Kidney (tissue), 14 donors: ENCODE data around the gene DNAH2. TPM values are rescaled to one million over a fixed set of nuclear protein-coding genes. Genes with fewer than 3 reads are reported as not detected.
A peak's percentile ranks its signal among the peaks of the same experiment; 100 is the strongest.

Experiments
- DNase-seq, 5 donors: peaks; one replicate each; pipeline ENCODE4 v3.0.0-alpha.2; 2013 to 2020
- FAIRE-seq: peaks from 2 replicates; lab custom pipeline; 2012; peaks lifted over from hg19 to GRCh38; lab: Jason Lieb, UNC
- H3K27ac ChIP-seq, 2 donors: one replicate each; pipeline ENCODE4 v1.7.0; 2013; ENCODE audit warnings: low read depth in 2 of 2, low read length in 2 of 2, inconsistent platforms in 1 of 2
- H3K27me3 ChIP-seq: one replicate; pipeline ENCODE4 v1.7.1; 2013; ENCODE audit warnings: low read length, inconsistent platforms; ENCODE audit not compliant: control insufficient read depth, insufficient read depth
- H3K36me3 ChIP-seq, 3 donors: one replicate each; pipeline versions ENCODE4 v1.7.0 to v1.7.1; 2013; ENCODE audit warnings: low read length in 3 of 3, control low read depth in 1 of 3, inconsistent platforms in 1 of 3; ENCODE audit not compliant: insufficient read depth in 3 of 3, control insufficient read depth in 2 of 3
- H3K4me1 ChIP-seq, 3 donors: one replicate each; pipeline versions ENCODE4 v1.7.0 to v1.7.1; 2013; ENCODE audit warnings: low read length in 3 of 3, inconsistent platforms in 1 of 3, low read depth in 1 of 3; ENCODE audit not compliant: control insufficient read depth in 2 of 3, insufficient read depth in 2 of 3
- H3K4me3 ChIP-seq, 3 donors: one replicate each; pipeline versions ENCODE4 v1.7.0 to v1.8.1; 2013; ENCODE audit warnings: low read length in 3 of 3, control low read depth in 1 of 3, inconsistent platforms in 1 of 3
- H3K9ac ChIP-seq, 3 donors: one replicate each; pipeline versions ENCODE4 v1.7.0 to v1.7.1; 2013; ENCODE audit warnings: low read length in 3 of 3, control low read depth in 1 of 3, inconsistent platforms in 1 of 3
- H3K9me3 ChIP-seq, 3 donors: one replicate each; pipeline versions ENCODE4 v1.7.0 to v1.7.1; 2013; ENCODE audit warnings: low read length in 3 of 3, control low read depth in 1 of 3, inconsistent platforms in 1 of 3; ENCODE audit not compliant: control insufficient read depth in 2 of 3, insufficient read depth in 1 of 3
- intact Hi-C: fragments of 100-400 bp; cut with DNase I; formaldehyde crosslinking; loops from one replicate; pipeline ENCODE4 v1.11.1; 2022
- polyA plus RNA-seq: library from polyadenylated mRNA; stranded (reverse); fragments of 350-450 nt; fragmentation: Illumina TruSeq; extraction: RNeasy Lipid Tissue Mini Kit (QIAGEN cat#74804); gene quantifications from one replicate; pipeline ENCODE4 v1.2.3, GENCODE V29; 2014; ENCODE audit warnings: low read depth, low replicate concordance; ENCODE audit not compliant: insufficient read depth
- total RNA-seq: library from RNA; stranded (reverse); fragmentation: NEBNext Ultra II Directional; extraction: Animal tissue kit (Norgen Biotek cat#: 25700); gene quantifications from one replicate; pipeline ENCODE4 v1.2.1, GENCODE V29; 2021
- TF ChIP-seq, protein P1 (sequence below): IDR thresholded peaks from 3 replicates; pipeline ENCODE4 v1.5.1; 2012; ENCODE audit warnings: mild to moderate bottlenecking, moderate library complexity, borderline replicate concordance; ENCODE audit not compliant: insufficient read depth; ENCODE audit errors: extremely low read depth
- donor health status: control.
- donor health status: control.
- donor health status: control.
- donor health status: control.
- donor health status: control.
- donor health status: DM: yes; HTN: yes; CAD: no.
- donor health status: Normal renal cell carcinoma (clear cell type).

DNAH2 gene
- total and polyA plus RNA-seq, 2 donors from 2014 or later, result 0.17 to 0.66 TPM

DNA sequence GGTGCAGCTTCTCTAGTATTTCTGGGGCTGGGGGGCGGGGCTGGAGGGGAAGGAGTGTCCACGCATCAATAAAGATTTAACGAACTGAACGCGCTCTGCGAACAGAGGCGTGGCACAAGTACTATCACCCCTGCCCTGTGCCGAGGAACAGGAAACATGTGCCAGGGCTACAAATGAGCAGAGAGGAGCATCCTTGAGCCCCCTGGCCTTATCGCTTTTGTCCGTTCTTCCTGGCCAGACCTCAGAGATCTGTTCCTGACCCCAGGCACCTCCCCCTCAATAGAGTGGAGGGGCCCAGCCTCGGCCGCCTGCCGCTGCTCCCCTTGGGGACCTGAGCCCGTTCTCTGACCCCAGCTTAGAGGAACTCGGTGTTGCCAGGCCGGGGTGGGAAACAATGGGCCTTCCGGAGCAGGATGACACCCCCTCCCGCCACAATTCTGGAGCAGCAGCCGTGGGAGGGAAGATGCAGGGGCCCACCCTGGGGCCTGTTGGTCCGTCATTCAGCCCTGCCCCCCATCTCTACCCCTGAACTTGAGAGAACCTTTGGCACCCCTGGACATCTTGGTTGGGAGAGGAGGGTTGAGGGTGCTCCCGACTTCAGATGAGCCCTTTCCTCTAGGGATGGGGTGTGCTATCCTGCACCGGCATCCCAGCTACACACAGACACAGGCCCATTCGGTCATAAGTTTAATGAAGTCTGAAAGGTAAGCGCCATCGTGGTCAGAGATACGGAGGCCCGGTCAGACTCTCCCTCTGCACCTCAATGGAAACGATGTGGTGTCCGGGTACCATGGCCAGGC is 138.7 kb downstream of the DNAH2 start:
- FAIRE-seq (no peak), DNase-seq (peak; percentile 50 to 90 (median 80))
- Histone ChIP-seq H3K27ac (peak overlapping the region; percentile 93), H3K9ac (peak overlapping the region; percentile 54 to 72 (median 63)), H3K4me1 (peaks cover 0 to 32% (median 4%) of the 10 kb centered on the region in 3 donors), H3K36me3 (peaks cover 7 to 17% (median 8%) of the 10 kb centered on the region in 3 donors), H3K27me3 (no peaks in the 10 kb centered on the region), H3K9me3 (no peaks in the 10 kb centered on the region), H3K4me3 (peak overlapping the region; percentile 73 to 80 (median 79))
- TF ChIP-seq, protein P1, sequence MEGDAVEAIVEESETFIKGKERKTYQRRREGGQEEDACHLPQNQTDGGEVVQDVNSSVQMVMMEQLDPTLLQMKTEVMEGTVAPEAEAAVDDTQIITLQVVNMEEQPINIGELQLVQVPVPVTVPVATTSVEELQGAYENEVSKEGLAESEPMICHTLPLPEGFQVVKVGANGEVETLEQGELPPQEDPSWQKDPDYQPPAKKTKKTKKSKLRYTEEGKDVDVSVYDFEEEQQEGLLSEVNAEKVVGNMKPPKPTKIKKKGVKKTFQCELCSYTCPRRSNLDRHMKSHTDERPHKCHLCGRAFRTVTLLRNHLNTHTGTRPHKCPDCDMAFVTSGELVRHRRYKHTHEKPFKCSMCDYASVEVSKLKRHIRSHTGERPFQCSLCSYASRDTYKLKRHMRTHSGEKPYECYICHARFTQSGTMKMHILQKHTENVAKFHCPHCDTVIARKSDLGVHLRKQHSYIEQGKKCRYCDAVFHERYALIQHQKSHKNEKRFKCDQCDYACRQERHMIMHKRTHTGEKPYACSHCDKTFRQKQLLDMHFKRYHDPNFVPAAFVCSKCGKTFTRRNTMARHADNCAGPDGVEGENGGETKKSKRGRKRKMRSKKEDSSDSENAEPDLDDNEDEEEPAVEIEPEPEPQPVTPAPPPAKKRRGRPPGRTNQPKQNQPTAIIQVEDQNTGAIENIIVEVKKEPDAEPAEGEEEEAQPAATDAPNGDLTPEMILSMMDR, result no peak
- intact Hi-C loops, result no loop called here

GRCh38 chr17:7856811-7857712 is 139.5 kb downstream of the DNAH2 start, which contains the start of gene NAA38:
Gene NAA38 (minus strand): TSS chr17:7857559. CDS start chr17:7857463, 96 bp downstream.
- TF ChIP-seq, protein P1, result peak; percentile 42
- DNase-seq (peak; percentile 99 to 100 (median 99)), FAIRE-seq (peak; percentile 61)
- H3K4me1 ChIP-seq, result peaks cover 0 to 26% (median 4%) of the 10 kb centered on the region in 3 donors
- H3K27me3 ChIP-seq, result no peaks in the 10 kb centered on the region
- intact Hi-C loops, result no loop called here
- peaks cover 7 to 10% (median 7%) of the 10 kb centered on the region in 3 donors for H3K36me3 ChIP-seq
- peak within 1 kb of the TSS; percentile 63 to 95 (median 72) for H3K9ac ChIP-seq
- H3K27ac ChIP-seq, result peak within 1 kb of the TSS; percentile 93
- H3K9me3 ChIP-seq, result no peaks in the 10 kb centered on the region
- peak within 1 kb of the TSS; percentile 73 to 95 (median 79) for H3K4me3 ChIP-seq

GRCh38 chr17:7857713-7858521 is 140.4 kb downstream of the DNAH2 start, which contains the start of gene CYB5D1:
Gene CYB5D1 (plus strand): TSS chr17:7858003. CDS start chr17:7858135, 132 bp downstream.
- Histone ChIP-seq H3K27me3 (no peaks in the 10 kb centered on the region), H3K4me1 (peaks cover 0 to 25% (median 4%) of the 10 kb centered on the region in 3 donors), H3K9ac (peak within 1 kb of the TSS; percentile 63 to 95 (median 65)), H3K27ac (peak within 1 kb of the TSS; percentile 93), H3K36me3 (peaks cover under 1 to 2% (median 2%) of the 10 kb centered on the region in 3 donors), H3K9me3 (no peaks in the 10 kb centered on the region), H3K4me3 (peak within 1 kb of the TSS; percentile 73 to 95 (median 79))
- TF ChIP-seq, protein P1, result no peak
- intact Hi-C loops, result no loop called here
- FAIRE-seq, result no peak
- peak; percentile 93 to 97 (median 95) for DNase-seq
